Keratinocyte (primary cell): Measurements from ENCODE around the gene CEP131. TPM values are rescaled to one million over a fixed set of nuclear protein-coding genes. Genes with fewer than 3 reads are reported as not detected.

Experiments used
- DNase-seq: peaks from one replicate; pipeline ENCODE4 v3.0.0-alpha.2; 2011; ENCODE audit warnings: low read depth, missing footprints, low spot score
- FAIRE-seq: peaks from 2 replicates; lab custom pipeline; 2011; peaks lifted over from hg19 to GRCh38; lab: Jason Lieb, UNC
- H2AFZ ChIP-seq: 2 replicates; pipeline ENCODE4 v1.6.0; 2012; ENCODE audit warnings: low read length, control low read depth, inconsistent platforms; ENCODE audit not compliant: control insufficient read depth
- H3K27ac ChIP-seq: 2 replicates; pipeline ENCODE4 v1.5.1; 2011; ENCODE audit warnings: low read length; ENCODE audit not compliant: control insufficient read depth, insufficient read depth
- H3K27me3 ChIP-seq: 3 replicates; pipeline ENCODE4 v1.6.0; 2011; ENCODE audit warnings: low read length; ENCODE audit not compliant: control insufficient read depth, insufficient read depth; ENCODE audit errors: extremely low read depth
- H3K36me3 ChIP-seq, 2 experiments: 2 replicates in 1 of 2; 3 replicates in 1 of 2; pipeline ENCODE4 v1.5.1; 2011; ENCODE audit warnings: low read length in 2 of 2, mild to moderate bottlenecking in 1 of 2; ENCODE audit not compliant: control insufficient read depth in 2 of 2, insufficient read depth in 2 of 2; ENCODE audit errors: extremely low read depth in 1 of 2
- H3K4me1 ChIP-seq: 3 replicates; pipeline ENCODE4 v1.5.1; 2011; ENCODE audit warnings: low read length; ENCODE audit not compliant: control insufficient read depth, insufficient read depth; ENCODE audit errors: extremely low read depth
- H3K4me2 ChIP-seq: 3 replicates; pipeline ENCODE4 v1.6.0; 2011; ENCODE audit warnings: low read depth, low read length; ENCODE audit not compliant: control insufficient read depth, insufficient read depth; ENCODE audit errors: extremely low read depth
- H3K4me3 ChIP-seq, 3 experiments: fragments of 200-600 bp in 1 of 3; sonication (generic) in 1 of 3; 2 replicates in 2 of 3; 3 replicates in 1 of 3; pipeline ENCODE4 v1.5.1; 2011 to 2016; ENCODE audit warnings: low read length in 3 of 3, mild to moderate bottlenecking in 3 of 3, control low read depth in 2 of 3, inconsistent platforms in 1 of 3, low read depth in 1 of 3, mixed read lengths in 1 of 3, mixed run types in 1 of 3, moderate library complexity in 1 of 3; ENCODE audit not compliant: control insufficient read depth in 2 of 3, insufficient read depth in 2 of 3; ENCODE audit errors: extremely low read depth in 1 of 3
- H3K79me2 ChIP-seq: 2 replicates; pipeline ENCODE4 v1.6.0; 2012; ENCODE audit warnings: low read length; ENCODE audit not compliant: control insufficient read depth, insufficient read depth
- H3K9ac ChIP-seq: 3 replicates; pipeline ENCODE4 v1.6.0; 2011; ENCODE audit warnings: low read length; ENCODE audit not compliant: control insufficient read depth, insufficient read depth; ENCODE audit errors: extremely low read depth
- H3K9me1 ChIP-seq: 3 replicates; pipeline ENCODE4 v1.6.0; 2011; ENCODE audit warnings: low read length; ENCODE audit not compliant: control insufficient read depth, insufficient read depth; ENCODE audit errors: extremely low read depth
- H3K9me3 ChIP-seq: 2 replicates; pipeline ENCODE4 v1.5.1; 2012; ENCODE audit warnings: low read depth, low read length; ENCODE audit not compliant: control insufficient read depth
- H4K20me1 ChIP-seq: 3 replicates; pipeline ENCODE4 v1.6.0; 2011; ENCODE audit warnings: low read length; ENCODE audit not compliant: control insufficient read depth, insufficient read depth; ENCODE audit errors: extremely low read depth
- CTCF ChIP-seq, 3 experiments: IDR thresholded peaks in 1 of 3; conservative IDR thresholded peaks in 1 of 3; optimal IDR thresholded peaks in 1 of 3; 2 replicates in 2 of 3; 3 replicates in 1 of 3; pipeline versions ENCODE3 to v1.5.1; 2011; ENCODE audit warnings: low read length in 3 of 3, mild to moderate bottlenecking in 3 of 3, moderate library complexity in 2 of 3, control low read depth in 1 of 3, inconsistent platforms in 1 of 3; ENCODE audit not compliant: insufficient read depth in 2 of 3; ENCODE audit errors: extremely low read depth in 1 of 3
- EZH2 ChIP-seq: IDR thresholded peaks from one replicate; pipeline ENCODE4 v1.6.1; 2012; ENCODE audit warnings: inconsistent platforms, mild to moderate bottlenecking, low read length, moderate library complexity
- dilution Hi-C: fragments of 300-500 bp; cut with MboI; formaldehyde crosslinking; loops from one replicate; pipeline ENCODE4 v1.7.0; 2020; ENCODE audit warnings: low sequenced_read_pairs; ENCODE audit not compliant: extremely low pct_ligation_motif_present
- polyA plus RNA-seq, 5 experiments: library from polyadenylated mRNA; depleted of rRNA in 3 of 5; stranded (reverse) in 3 of 5; stranded (forward) in 1 of 5; unstranded in 1 of 5; fragments of >200 nt; gene quantifications; 1 replicate in 1 of 5; 2 replicates in 3 of 5; 3 replicates in 1 of 5; pipeline versions ENCODE4 v1.2.1 to v1.2.3, GENCODE V29; 2011 to 2012; ENCODE audit warnings: missing spikeins in 2 of 5, low read depth in 1 of 5, low replicate concordance in 1 of 5

Gene CEP131
- polyA plus RNA-seq, 1 donor (not counting 4 experiments of a cell fraction or from before 2014, with no cell fraction given): 2.6 TPM

GRCh38 chr17:81203136-81203535 is 19.6 kb downstream of the CEP131 start:
- Histone ChIP-seq H3K4me3 (no peak overlapping the region), H3K4me1 (no peaks in the 10 kb centered on the region), H3K27ac (no peak overlapping the region), H2AFZ (no peak overlapping the region), H3K4me2 (no peak overlapping the region), H3K36me3 (peaks cover 0 to 5% of the 10 kb centered on the region in 2 experiments), H4K20me1 (no peaks in the 10 kb centered on the region), H3K27me3 (no peaks in the 10 kb centered on the region), H3K79me2 (no peaks in the 10 kb centered on the region), H3K9me1 (no peaks in the 10 kb centered on the region), H3K9me3 (no peaks in the 10 kb centered on the region), H3K9ac (no peak overlapping the region)
- DNase-seq (no peak), FAIRE-seq (no peak)
- TF ChIP-seq EZH2: no peak
- TF ChIP-seq CTCF (optimal IDR thresholded peaks at IDR 0.05 in 1 of 3, IDR thresholded peaks at IDR 0.05 in 1 of 3, conservative IDR thresholded peaks at IDR 0.05 in 1 of 3; ENCODE audit: extremely low read depth in 1 of 3, insufficient read depth in 2 of 3, low read length in 3 of 3): no peak
- dilution Hi-C loops: no loop called here

DNA sequence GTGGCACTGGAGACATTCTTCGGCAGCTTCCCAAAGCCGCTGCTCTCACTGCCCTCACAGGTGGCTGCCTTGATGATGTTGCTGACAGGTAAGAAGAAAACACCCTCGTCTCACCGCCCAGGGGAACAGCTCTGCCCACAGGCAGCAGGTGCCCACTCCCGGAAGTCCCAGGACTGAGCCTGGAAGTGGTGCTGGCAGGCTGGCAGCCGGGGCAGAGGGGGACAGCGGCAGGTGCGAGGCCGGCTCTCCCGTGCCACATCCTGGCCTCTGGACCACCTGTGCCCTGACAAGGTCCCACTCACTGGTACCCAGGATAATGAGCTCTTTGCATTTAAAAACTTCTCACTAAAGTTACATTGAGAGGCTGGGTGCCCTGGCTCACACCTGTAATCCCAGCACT is 20.4 kb downstream of the CEP131 start:
- Histone ChIP-seq H2AFZ (no peak overlapping the region), H3K36me3 (peaks cover 0 to 5% of the 10 kb centered on the region in 2 experiments), H3K4me3 (no peak overlapping the region), H3K4me2 (no peak overlapping the region), H4K20me1 (no peaks in the 10 kb centered on the region), H3K4me1 (no peaks in the 10 kb centered on the region), H3K9me3 (no peaks in the 10 kb centered on the region), H3K79me2 (no peaks in the 10 kb centered on the region), H3K9me1 (no peaks in the 10 kb centered on the region), H3K27ac (no peak overlapping the region), H3K9ac (no peak overlapping the region), H3K27me3 (no peaks in the 10 kb centered on the region)
- dilution Hi-C loops: no loop called here
- FAIRE-seq (no peak), DNase-seq (no peak)
- TF ChIP-seq EZH2 (no peak), CTCF (optimal IDR thresholded peaks at IDR 0.05 in 1 of 3, IDR thresholded peaks at IDR 0.05 in 1 of 3, conservative IDR thresholded peaks at IDR 0.05 in 1 of 3; ENCODE audit: extremely low read depth in 1 of 3, insufficient read depth in 2 of 3, low read length in 3 of 3) (no peak)
